PC-3 (cell line): ENCODE data around the gene RHOJ. TPM values are rescaled to one million over a fixed set of nuclear protein-coding genes. Genes with fewer than 3 reads are reported as not detected.

Experiments used
- ATAC-seq: fragments of 200-7000 bp; cut with Tn5 transposase; 2 replicates; pipeline ENCODE4 v1.9.1; 2020; ENCODE audit warnings: mild to moderate bottlenecking, moderate library complexity
- BruUV-seq: library from RNA; stranded (reverse); fragments of 400-500 nt; replicated peaks from 2 replicates; lab custom pipeline; 2021; lab: Mats Ljungman, UMichigan
- CTCF ChIA-PET: fragments of 300-600 bp; sonication (Branson Sonifier 250); formaldehyde crosslinking; loops from one replicate; lab custom pipeline; 2022; ENCODE audit warnings: antibody characterized with exemption; lab: Charles Lee
- POLR2A ChIA-PET: fragments of 300-600 bp; sonication (Branson Sonifier 250); formaldehyde crosslinking; loops from one replicate; lab custom pipeline; 2022; ENCODE audit warnings: antibody characterized with exemption; ENCODE audit not compliant: unreplicated experiment; lab: Charles Lee
- DNase-seq: peaks from one replicate; pipeline ENCODE4 v3.0.0-alpha.2; 2015
- H2AFZ ChIP-seq: fragments of 300-600 bp; sonication (generic); 2 replicates; pipeline ENCODE4 v1.6.0; 2016; ENCODE audit warnings: antibody characterized with exemption, low read length
- H3F3A ChIP-seq: fragments of 300-600 bp; sonication (generic); one replicate; pipeline ENCODE4 v1.6.0; 2017; ENCODE audit warnings: antibody characterized with exemption, low read length, control low read depth, mild to moderate bottlenecking; ENCODE audit not compliant: unreplicated experiment
- H3K27ac ChIP-seq: fragments of 300-600 bp; sonication (generic); 2 replicates; pipeline ENCODE4 v1.5.1; 2016; ENCODE audit warnings: mild to moderate bottlenecking, low read length
- H3K27me3 ChIP-seq: fragments of 300-600 bp; sonication (generic); 2 replicates; pipeline ENCODE4 v1.6.1; 2016; ENCODE audit warnings: low read length, mixed read lengths
- H3K36me3 ChIP-seq: fragments of 300-600 bp; sonication (generic); 2 replicates; pipeline ENCODE4 v1.6.1; 2016; ENCODE audit warnings: low read depth, mixed run types, low read length, mixed read lengths
- H3K4me1 ChIP-seq: fragments of 300-600 bp; sonication (generic); 2 replicates; pipeline ENCODE4 v1.5.1; 2016; ENCODE audit warnings: low read length; ENCODE audit not compliant: insufficient read depth
- H3K4me2 ChIP-seq: fragments of 300-600 bp; sonication (generic); 2 replicates; pipeline ENCODE4 v1.6.0; 2016; ENCODE audit warnings: low read length
- H3K4me3 ChIP-seq: fragments of 300-600 bp; sonication (generic); 2 replicates; pipeline ENCODE4 v1.5.1; 2016; ENCODE audit warnings: mild to moderate bottlenecking, low read length, mixed read lengths
- H3K79me2 ChIP-seq: fragments of 300-600 bp; sonication (generic); 2 replicates; pipeline ENCODE4 v1.6.1; 2017; ENCODE audit warnings: low read length, mixed read lengths
- H3K9ac ChIP-seq: fragments of 300-600 bp; sonication (generic); 2 replicates; pipeline ENCODE4 v1.6.0; 2016; ENCODE audit warnings: mild to moderate bottlenecking, low read length
- H3K9me2 ChIP-seq: fragments of 300-600 bp; sonication (generic); replicated peaks from 2 replicates; pipeline ENCODE4 v1.6.1; 2016; ENCODE audit warnings: mixed run types, low read length, mixed read lengths
- H3K9me3 ChIP-seq: fragments of 300-600 bp; sonication (generic); 2 replicates; pipeline ENCODE4 v1.6.1; 2016; ENCODE audit warnings: low read length, mixed read lengths
- H4K20me1 ChIP-seq: fragments of 300-600 bp; sonication (generic); 2 replicates; pipeline ENCODE4 v1.6.1; 2016; ENCODE audit warnings: low read length, mixed read lengths
- EZH2 ChIP-seq: fragments of 300-600 bp; sonication (generic); IDR thresholded peaks from one replicate; pipeline ENCODE4 v1.6.1; 2017; ENCODE audit warnings: antibody characterized with exemption, mild to moderate bottlenecking, low read length; ENCODE audit not compliant: unreplicated experiment
- EZH2phosphoT487 ChIP-seq: fragments of 300-600 bp; sonication (generic); IDR thresholded peaks from 2 replicates; pipeline ENCODE4 v1.6.1; 2018; ENCODE audit warnings: mild to moderate bottlenecking, antibody characterized with exemption, low read length, borderline replicate concordance
- intact Hi-C: fragments of 100-400 bp; cut with micrococcal nuclease; formaldehyde crosslinking; loops from 2 replicates; pipeline ENCODE4 v1.9.0; 2023
- total RNA-seq: library from RNA; depleted of rRNA; stranded (reverse); fragments of >200 nt; gene quantifications from 2 replicates; pipeline ENCODE4 v1.2.3, GENCODE V29; 2014
- TF ChIP-seq, protein P1 (sequence below): fragments of 300-600 bp; sonication (generic); conservative IDR thresholded peaks from 2 replicates; pipeline ENCODE4 v1.5.1; 2017; ENCODE audit warnings: antibody characterized with exemption, low read depth, mild to moderate bottlenecking, low read length

Gene RHOJ
- total RNA-seq, 1 experiment from 2014 or later: not detected

GRCh38 chr14:63200767-63201166 is 3.5 kb upstream of the RHOJ start:
- Histone ChIP-seq H3K9me3 (no peaks in the 10 kb centered on the region), H3K27ac (no peak overlapping the region), H2AFZ (no peak overlapping the region), H3K4me3 (no peak overlapping the region), H3K36me3 (no peaks in the 10 kb centered on the region), H3K79me2 (no peaks in the 10 kb centered on the region), H3K4me1 (no peaks in the 10 kb centered on the region), H3K27me3 (peaks cover 15% of the 10 kb centered on the region; the same call in 1 of the 2 replicates), H3K9ac (no peak overlapping the region), H4K20me1 (no peaks in the 10 kb centered on the region), H3K4me2 (no peak overlapping the region), H3K9me2 (no peaks in the 10 kb centered on the region), H3F3A (no peaks in the 10 kb centered on the region)
- DNase-seq (no peak), ATAC-seq (no peak)
- ChIA-PET CTCF (no interaction called here), POLR2A (no interaction called here)
- BruUV-seq: no TSS peak
- intact Hi-C loops: no loop called here
- TF ChIP-seq EZH2phosphoT487: no peak

GRCh38 chr14:63203015-63203414 is 1.2 kb upstream of the RHOJ start:
- no peaks in the 10 kb centered on the region for H3K9me3 ChIP-seq
- no peaks in the 10 kb centered on the region for H3K79me2 ChIP-seq
- H2AFZ ChIP-seq: no peak overlapping the region
- 0 out of 2 replicates have a peak overlapping the region, but pooled peaks have one; percentile 74 for H3K4me2 ChIP-seq
- no peaks in the 10 kb centered on the region for H3K9me2 ChIP-seq
- H3K36me3 ChIP-seq: no peaks in the 10 kb centered on the region
- CTCF ChIA-PET: no interaction called here
- H3K27me3 ChIP-seq: peaks cover 28% of the 10 kb centered on the region; the same call in 1 of the 2 replicates
- no peaks in the 10 kb centered on the region for H3F3A ChIP-seq
- POLR2A ChIA-PET: interaction anchor here (0.5 kb wide), 1 partner anchor 988 kb away, joined by 3 read pairs; no protein-coding TSS in a partner anchor
- no peak overlapping the region for H3K27ac ChIP-seq
- no TSS peak for BruUV-seq
- intact Hi-C loops: no loop called here
- TF ChIP-seq, protein P1, sequence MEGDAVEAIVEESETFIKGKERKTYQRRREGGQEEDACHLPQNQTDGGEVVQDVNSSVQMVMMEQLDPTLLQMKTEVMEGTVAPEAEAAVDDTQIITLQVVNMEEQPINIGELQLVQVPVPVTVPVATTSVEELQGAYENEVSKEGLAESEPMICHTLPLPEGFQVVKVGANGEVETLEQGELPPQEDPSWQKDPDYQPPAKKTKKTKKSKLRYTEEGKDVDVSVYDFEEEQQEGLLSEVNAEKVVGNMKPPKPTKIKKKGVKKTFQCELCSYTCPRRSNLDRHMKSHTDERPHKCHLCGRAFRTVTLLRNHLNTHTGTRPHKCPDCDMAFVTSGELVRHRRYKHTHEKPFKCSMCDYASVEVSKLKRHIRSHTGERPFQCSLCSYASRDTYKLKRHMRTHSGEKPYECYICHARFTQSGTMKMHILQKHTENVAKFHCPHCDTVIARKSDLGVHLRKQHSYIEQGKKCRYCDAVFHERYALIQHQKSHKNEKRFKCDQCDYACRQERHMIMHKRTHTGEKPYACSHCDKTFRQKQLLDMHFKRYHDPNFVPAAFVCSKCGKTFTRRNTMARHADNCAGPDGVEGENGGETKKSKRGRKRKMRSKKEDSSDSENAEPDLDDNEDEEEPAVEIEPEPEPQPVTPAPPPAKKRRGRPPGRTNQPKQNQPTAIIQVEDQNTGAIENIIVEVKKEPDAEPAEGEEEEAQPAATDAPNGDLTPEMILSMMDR: no peak
- no peak for TF ChIP-seq EZH2
- TF ChIP-seq EZH2phosphoT487: no peak
- no peak for ATAC-seq
- no peak overlapping the region for H3K4me3 ChIP-seq
- no peaks in the 10 kb centered on the region for H3K4me1 ChIP-seq
- no peak for DNase-seq
- no peaks in the 10 kb centered on the region for H4K20me1 ChIP-seq
- no peak overlapping the region for H3K9ac ChIP-seq

DNA sequence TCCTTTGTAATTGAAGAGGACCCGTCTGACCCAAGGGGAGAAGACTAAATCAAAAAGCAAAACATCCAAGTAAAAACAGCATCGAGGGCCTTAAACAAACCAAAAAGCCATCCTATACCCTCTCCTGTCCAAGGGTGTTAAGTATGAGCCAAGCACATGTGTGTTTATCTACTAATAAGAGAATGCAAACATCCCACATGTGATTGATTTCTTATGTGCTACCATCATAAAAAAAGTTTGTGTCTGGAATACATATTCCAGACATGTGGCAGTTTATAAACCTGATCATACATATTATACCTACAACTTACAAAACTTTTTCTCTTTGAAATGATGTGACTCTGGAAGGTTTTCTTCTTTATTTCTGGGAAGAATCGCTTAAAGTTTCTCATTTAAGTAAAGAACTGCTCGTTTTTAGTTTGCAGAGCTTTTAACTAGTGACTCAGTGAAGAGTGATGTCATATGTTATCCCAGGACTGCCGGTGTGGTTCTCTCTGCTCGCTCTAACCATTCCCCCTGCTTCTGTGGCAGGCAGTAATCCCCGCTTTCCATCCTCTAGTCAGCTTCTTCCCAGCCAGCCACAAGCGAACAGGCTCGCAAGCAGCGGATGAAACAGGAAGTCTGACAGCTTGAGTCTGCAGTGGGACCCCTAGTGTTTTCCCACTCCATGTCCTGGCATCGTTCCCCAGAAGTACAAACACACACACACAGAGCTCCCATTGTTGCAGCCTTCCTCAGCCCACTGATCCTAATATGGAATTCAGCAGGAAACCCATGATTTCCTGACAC is 431 bp upstream of the RHOJ start:
- H3K9me3 ChIP-seq: no peaks in the 10 kb centered on the region
- TF ChIP-seq EZH2: no peak
- TF ChIP-seq, protein P1: 0 out of 2 replicates have a peak, but pooled peaks have one; percentile 15
- peak overlapping the region; percentile 44 for H3K4me3 ChIP-seq
- H3F3A ChIP-seq: no peaks in the 10 kb centered on the region
- no peaks in the 10 kb centered on the region for H3K36me3 ChIP-seq
- peak overlapping the region; percentile 46; the same call in 1 of the 2 replicates for H2AFZ ChIP-seq
- H3K9me2 ChIP-seq: no peaks in the 10 kb centered on the region
- H3K79me2 ChIP-seq: no peaks in the 10 kb centered on the region
- peaks cover 30% of the 10 kb centered on the region for H3K27me3 ChIP-seq
- H3K9ac ChIP-seq: no peak overlapping the region
- peak overlapping the region; percentile 74 for H3K4me2 ChIP-seq
- POLR2A ChIA-PET: no interaction called here
- no peaks in the 10 kb centered on the region for H4K20me1 ChIP-seq
- CTCF ChIA-PET: no interaction called here
- no peaks in the 10 kb centered on the region for H3K4me1 ChIP-seq
- no TSS peak for BruUV-seq
- H3K27ac ChIP-seq: no peak overlapping the region
- intact Hi-C loops: no loop called here
- ATAC-seq: peak; percentile 95
- peak; percentile 53 for DNase-seq
